Natural killer cell (primary cell): Measurements from ENCODE around the gene TCF4. TPM values are rescaled to one million over a fixed set of nuclear protein-coding genes. Genes with fewer than 3 reads are reported as not detected.
A peak's percentile ranks its signal among the peaks of the same experiment; 100 is the strongest.

Experiments
- ATAC-seq, 3 donors: fragments of 150-1000 bp in 2 of 3; fragments of 200-7000 bp in 1 of 3; cut with Tn5 transposase; 1 replicate in 1 of 3; 2 replicates in 2 of 3; pipeline ENCODE4 v1.10.0; 2021; ENCODE audit warnings: mild to moderate bottlenecking in 2 of 3, moderate library complexity in 2 of 3
- DNase-seq, 2 donors: peaks; one replicate each; pipeline versions ENCODE4 v3.0.0 to v3.0.0-alpha.2; 2013 to 2021; ENCODE audit warnings: mixed read lengths in 1 of 2
- H3K27ac ChIP-seq: one replicate; pipeline ENCODE4 v1.5.1; 2013; ENCODE audit warnings: mild to moderate bottlenecking, low read length
- H3K27me3 ChIP-seq: one replicate; pipeline ENCODE4 v1.6.1; 2013; ENCODE audit warnings: low read length; ENCODE audit not compliant: control insufficient read depth, insufficient read depth
- H3K36me3 ChIP-seq: one replicate; pipeline ENCODE4 v1.6.1; 2013; ENCODE audit warnings: low read length; ENCODE audit not compliant: control insufficient read depth, insufficient read depth
- H3K4me1 ChIP-seq: one replicate; pipeline ENCODE4 v1.6.1; 2013; ENCODE audit warnings: low read length; ENCODE audit not compliant: control insufficient read depth, insufficient read depth
- H3K4me3 ChIP-seq: one replicate; pipeline ENCODE4 v1.5.1; 2013; ENCODE audit warnings: low read length
- H3K9me3 ChIP-seq: one replicate; pipeline ENCODE4 v1.6.1; 2013; ENCODE audit warnings: low read length; ENCODE audit not compliant: control insufficient read depth, insufficient read depth
- H3K27ac Mint-ChIP-seq, 2 donors: one replicate each; pipeline ENCODE4 v1.8.0; 2022; ENCODE audit warnings: mild to moderate bottlenecking in 2 of 2, mixed read lengths in 2 of 2, moderate library complexity in 1 of 2
- H3K27me3 Mint-ChIP-seq, 2 donors: one replicate each; pipeline ENCODE4 v1.8.0; 2022; ENCODE audit warnings: low read depth in 2 of 2, mixed read lengths in 2 of 2
- H3K36me3 Mint-ChIP-seq: one replicate; pipeline ENCODE4 v1.8.0; 2022; ENCODE audit warnings: mixed read lengths
- H3K4me1 Mint-ChIP-seq, 2 donors: one replicate each; pipeline ENCODE4 v1.8.0; 2022; ENCODE audit warnings: mixed read lengths in 2 of 2
- H3K4me3 Mint-ChIP-seq: one replicate; pipeline ENCODE4 v1.8.0; 2022; ENCODE audit warnings: mild to moderate bottlenecking, moderate library complexity, mixed read lengths
- H3K9me3 Mint-ChIP-seq, 2 donors: one replicate each; pipeline ENCODE4 v1.8.0; 2022; ENCODE audit warnings: mixed read lengths in 2 of 2
- WGBS: methylation state at CpG from one replicate; pipeline ENCODE4 v1.1.7; 2013; ENCODE audit warnings: missing lambda C conversion rate; ENCODE audit not compliant: insufficient coverage; 5-methylcytosine and 5-hydroxymethylcytosine counted together
- intact Hi-C: fragments of 100-400 bp; cut with micrococcal nuclease; formaldehyde crosslinking; loops from one replicate; pipeline ENCODE4 v1.14.2; 2022
- total RNA-seq, 4 donors: library from RNA; stranded (reverse); fragments of 120-200 nt in 1 of 4; gene quantifications; one replicate each; pipeline versions ENCODE4 v1.2.3 to v1.2.4, GENCODE V29; 2013 to 2022
- TF ChIP-seq, protein P1 (sequence below): fragments of 200-600 bp; IDR thresholded peaks from one replicate; pipeline ENCODE4 v1.8.0; 2022; ENCODE audit warnings: antibody characterized with exemption

The TCF4 gene
- total RNA-seq, 3 donors from 2014 or later (not counting 1 experiment from before 2014, with no cell fraction given) = 8.3 to 16.5 (median 9.0) TPM

DNA sequence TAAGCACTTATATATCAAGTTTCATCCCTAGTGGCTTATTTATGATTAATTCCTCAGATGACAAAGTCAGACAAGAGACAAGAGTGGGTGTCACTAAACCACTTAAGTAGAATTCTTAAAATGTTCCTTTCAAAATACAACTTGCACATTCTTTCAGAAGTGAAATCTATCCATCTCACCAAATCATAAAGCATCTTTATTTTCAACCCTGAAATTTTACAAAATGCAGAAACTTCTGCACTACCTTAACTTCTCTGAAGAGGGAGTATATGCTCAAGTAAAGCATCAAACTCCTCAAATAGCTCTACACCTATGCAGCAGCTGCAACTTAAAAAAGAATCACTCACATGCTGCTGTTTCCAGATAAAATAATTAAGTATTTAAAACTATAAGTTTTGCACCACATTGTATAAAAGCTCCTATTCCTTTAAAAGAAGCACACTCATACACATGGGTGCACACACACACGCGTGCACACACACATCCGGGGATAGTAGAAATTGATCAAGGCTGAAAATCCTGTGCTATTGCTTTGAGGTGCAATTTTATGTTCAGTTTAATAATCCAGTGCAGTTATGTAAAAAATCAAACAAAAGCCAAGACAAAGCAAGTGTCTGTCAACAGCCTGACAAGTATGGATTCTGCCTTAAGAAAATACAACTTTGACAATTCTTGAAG, 244.5 kb downstream of the TCF4 start:
- H3K27ac Mint-ChIP-seq = no peak overlapping the region
- no peaks in the 10 kb centered on the region for H3K9me3 ChIP-seq
- no peaks in the 10 kb centered on the region for H3K9me3 Mint-ChIP-seq
- H3K27me3 Mint-ChIP-seq = no peaks in the 10 kb centered on the region
- intact Hi-C loops = no loop called here
- peaks cover 6 to 14% of the 10 kb centered on the region in 2 donors for H3K4me1 Mint-ChIP-seq
- no peaks in the 10 kb centered on the region for H3K27me3 ChIP-seq
- H3K36me3 Mint-ChIP-seq = no peaks in the 10 kb centered on the region
- no peak for DNase-seq
- no peaks in the 10 kb centered on the region for H3K36me3 ChIP-seq
- H3K4me1 ChIP-seq = no peaks in the 10 kb centered on the region
- ATAC-seq = peak in 2 of 3 donors; percentile 39 to 75
- 60% methylated on average over 3 of the region's 3 CpGs for WGBS
- no peak overlapping the region for H3K4me3 ChIP-seq
- no peak overlapping the region for H3K27ac ChIP-seq
- no peak overlapping the region for H3K4me3 Mint-ChIP-seq
- TF ChIP-seq, protein P1, sequence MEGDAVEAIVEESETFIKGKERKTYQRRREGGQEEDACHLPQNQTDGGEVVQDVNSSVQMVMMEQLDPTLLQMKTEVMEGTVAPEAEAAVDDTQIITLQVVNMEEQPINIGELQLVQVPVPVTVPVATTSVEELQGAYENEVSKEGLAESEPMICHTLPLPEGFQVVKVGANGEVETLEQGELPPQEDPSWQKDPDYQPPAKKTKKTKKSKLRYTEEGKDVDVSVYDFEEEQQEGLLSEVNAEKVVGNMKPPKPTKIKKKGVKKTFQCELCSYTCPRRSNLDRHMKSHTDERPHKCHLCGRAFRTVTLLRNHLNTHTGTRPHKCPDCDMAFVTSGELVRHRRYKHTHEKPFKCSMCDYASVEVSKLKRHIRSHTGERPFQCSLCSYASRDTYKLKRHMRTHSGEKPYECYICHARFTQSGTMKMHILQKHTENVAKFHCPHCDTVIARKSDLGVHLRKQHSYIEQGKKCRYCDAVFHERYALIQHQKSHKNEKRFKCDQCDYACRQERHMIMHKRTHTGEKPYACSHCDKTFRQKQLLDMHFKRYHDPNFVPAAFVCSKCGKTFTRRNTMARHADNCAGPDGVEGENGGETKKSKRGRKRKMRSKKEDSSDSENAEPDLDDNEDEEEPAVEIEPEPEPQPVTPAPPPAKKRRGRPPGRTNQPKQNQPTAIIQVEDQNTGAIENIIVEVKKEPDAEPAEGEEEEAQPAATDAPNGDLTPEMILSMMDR = peak; percentile 32

DNA sequence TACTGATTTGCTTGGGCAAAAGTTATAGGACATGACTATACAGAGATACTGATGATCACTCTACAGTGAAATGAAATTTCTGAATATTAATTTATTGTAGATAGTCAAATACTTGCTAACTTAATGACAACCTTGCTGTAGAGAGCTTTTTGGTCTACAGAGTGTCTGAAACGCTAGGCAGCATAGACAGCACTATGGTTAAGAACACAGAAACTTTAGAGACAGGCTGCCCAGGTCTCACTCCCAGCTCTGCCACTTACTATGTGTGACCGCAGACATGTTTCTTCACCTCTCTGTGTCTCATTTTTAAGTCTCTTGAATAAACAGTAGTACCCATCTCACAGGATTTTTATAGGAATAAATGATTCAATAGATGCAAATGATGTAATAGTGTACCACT, 247.0 kb downstream of the TCF4 start:
- no peaks in the 10 kb centered on the region for H3K27me3 Mint-ChIP-seq
- Histone ChIP-seq H3K4me1 (peaks cover 5% of the 10 kb centered on the region), H3K27ac (no peak overlapping the region), H3K9me3 (no peaks in the 10 kb centered on the region), H3K4me3 (no peak overlapping the region), H3K27me3 (no peaks in the 10 kb centered on the region), H3K36me3 (no peaks in the 10 kb centered on the region)
- intact Hi-C loops = no loop called here
- TF ChIP-seq, protein P1 = no peak
- no peak for ATAC-seq
- no peaks in the 10 kb centered on the region for H3K9me3 Mint-ChIP-seq
- H3K36me3 Mint-ChIP-seq = no peaks in the 10 kb centered on the region
- H3K4me3 Mint-ChIP-seq = no peak overlapping the region
- peaks cover 14 to 21% of the 10 kb centered on the region in 2 donors for H3K4me1 Mint-ChIP-seq
- no peak overlapping the region for H3K27ac Mint-ChIP-seq
- WGBS = 92% methylated on average over 1 of the region's 2 CpGs
- no peak for DNase-seq

DNA sequence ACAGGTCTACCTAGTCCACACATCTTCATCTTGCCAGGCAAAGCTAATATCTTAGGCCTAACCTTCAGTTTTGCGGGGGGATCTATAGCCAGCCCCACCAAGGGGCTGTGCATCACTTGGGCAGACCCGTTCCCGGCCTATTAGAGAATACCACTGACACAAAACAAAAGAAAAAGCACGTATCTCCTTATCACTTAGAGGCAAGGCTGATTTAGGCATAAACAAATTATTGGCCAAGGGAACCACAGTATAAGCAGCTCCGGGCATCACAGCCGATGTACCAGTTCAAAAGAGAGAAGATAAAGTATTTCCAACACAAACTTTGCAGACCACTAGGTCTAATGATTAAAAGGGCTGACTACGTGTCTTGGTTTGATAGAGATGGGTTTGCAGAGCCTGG, 248.0 kb downstream of the TCF4 start:
- no peak for ATAC-seq
- TF ChIP-seq, protein P1 = no peak

More for the DNA sequence above, 248.0 kb downstream of the TCF4 start:
- Mint-ChIP-seq H3K36me3 (no peaks in the 10 kb centered on the region), H3K4me1 (peaks cover 14 to 21% of the 10 kb centered on the region in 2 donors), H3K4me3 (no peak overlapping the region), H3K27ac (no peak overlapping the region), H3K27me3 (no peaks in the 10 kb centered on the region), H3K9me3 (no peaks in the 10 kb centered on the region)
- Histone ChIP-seq H3K4me1 (peaks cover 5% of the 10 kb centered on the region), H3K9me3 (no peaks in the 10 kb centered on the region), H3K36me3 (no peaks in the 10 kb centered on the region), H3K27me3 (no peaks in the 10 kb centered on the region), H3K27ac (no peak overlapping the region), H3K4me3 (no peak overlapping the region)
- no peak for DNase-seq
- WGBS = 89% methylated on average over 6 of the region's 7 CpGs
- intact Hi-C loops = no loop called here
